Smooth muscle cell (in vitro differentiated cells): ENCODE results near the gene GALNT17. TPM values are rescaled to one million over a fixed set of nuclear protein-coding genes. Genes with fewer than 3 reads are reported as not detected.
A peak's percentile ranks its signal among the peaks of the same experiment; 100 is the strongest.
"Not testable (repeated sequence)": the region's sequence is repeated elsewhere in the genome, so short reads cannot be mapped to it uniquely, and the experiment has no call there.

Source experiments
- DNase-seq: peaks from one replicate; lab custom pipeline; 2025; ENCODE audit not compliant: unreplicated experiment; lab: John Stamatoyannopoulos, UW
- H2AFZ ChIP-seq: fragments of 200-600 bp; sonication (generic); 2 replicates; pipeline ENCODE4 v1.6.0; 2016; ENCODE audit warnings: antibody characterized with exemption, low read depth, mild to moderate bottlenecking
- H3F3A ChIP-seq: fragments of 200-600 bp; sonication (generic); 2 replicates; pipeline ENCODE4 v1.6.0; 2017; ENCODE audit warnings: antibody characterized with exemption, low read depth
- H3K27ac ChIP-seq: fragments of 200-600 bp; sonication (generic); 2 replicates; pipeline ENCODE4 v1.5.1; 2016; ENCODE audit warnings: low read depth, mild to moderate bottlenecking
- H3K27me3 ChIP-seq: fragments of 200-600 bp; sonication (generic); 2 replicates; pipeline ENCODE4 v1.6.1; 2016; ENCODE audit warnings: low read depth, mild to moderate bottlenecking
- H3K36me3 ChIP-seq: fragments of 200-600 bp; sonication (generic); 2 replicates; pipeline ENCODE4 v1.5.1; 2016; ENCODE audit warnings: low read depth
- H3K4me1 ChIP-seq: fragments of 200-600 bp; sonication (generic); 2 replicates; pipeline ENCODE4 v1.5.1; 2016; ENCODE audit warnings: low read depth
- H3K4me2 ChIP-seq: fragments of 200-600 bp; sonication (generic); 2 replicates; pipeline ENCODE4 v1.6.0; 2016; ENCODE audit warnings: mild to moderate bottlenecking
- H3K4me3 ChIP-seq: fragments of 200-600 bp; sonication (generic); 2 replicates; pipeline ENCODE4 v1.5.1; 2016; ENCODE audit warnings: mild to moderate bottlenecking
- H3K79me2 ChIP-seq: fragments of 200-600 bp; sonication (generic); 2 replicates; pipeline ENCODE4 v1.6.0; 2016; ENCODE audit warnings: low read depth, mild to moderate bottlenecking
- H3K9ac ChIP-seq: fragments of 200-600 bp; sonication (generic); 2 replicates; pipeline ENCODE4 v1.6.0; 2016; ENCODE audit warnings: low read depth
- H3K9me3 ChIP-seq: fragments of 200-600 bp; sonication (generic); replicated peaks from 2 replicates; pipeline ENCODE4 v1.5.1; 2016; ENCODE audit warnings: low read depth
- H4K20me1 ChIP-seq: fragments of 200-600 bp; sonication (generic); 2 replicates; pipeline ENCODE4 v1.6.0; 2016; ENCODE audit warnings: low read depth
- CTCF ChIP-seq: fragments of 200-600 bp; sonication (generic); IDR thresholded peaks from 2 replicates; pipeline ENCODE4 v1.5.1; 2017; ENCODE audit warnings: borderline replicate concordance, mild to moderate bottlenecking, antibody characterized with exemption; ENCODE audit not compliant: insufficient read depth, poor library complexity, severe bottlenecking
- WGBS: methylation state at CpG from one replicate; pipeline ENCODE4 v1.1.7; 2016; ENCODE audit warnings: low lambda C conversion rate; 5-methylcytosine and 5-hydroxymethylcytosine counted together
- polyA plus RNA-seq: library from polyadenylated mRNA; unstranded; fragments of >200 nt; fragmentation: Nextera tagmentation; extraction: Ambion mirVana; gene quantifications from 2 replicates; pipeline ENCODE4 v1.2.1, GENCODE V29; 2016
- total RNA-seq: library from RNA; depleted of rRNA; stranded (reverse); fragments of >200 nt; gene quantifications from 2 replicates; pipeline ENCODE4 v1.2.3, GENCODE V29; 2014

The GALNT17 gene
- total and polyA plus RNA-seq, 2 experiments from 2014 or later, result 0.38 to 0.45 TPM

- Histone ChIP-seq H3F3A (peaks cover 18% of the 10 kb centered on the region), H3K4me2 (no peak overlapping the region), H3K9ac (no peak overlapping the region), H3K79me2 (no peaks in the 10 kb centered on the region), H2AFZ (no peak overlapping the region), H3K27me3 (no peaks in the 10 kb centered on the region), H3K4me3 (no peak overlapping the region), H3K36me3 (no peaks in the 10 kb centered on the region), H4K20me1 (no peaks in the 10 kb centered on the region), H3K9me3 (no peaks in the 10 kb centered on the region), H3K4me1 (peaks cover 11% of the 10 kb centered on the region), H3K27ac (peak overlapping the region; percentile 74)
- WGBS, result 39% methylated on average over 4 of the region's 4 CpGs
- TF ChIP-seq CTCF, result no peak
- no peak for DNase-seq
Observed at GRCh38 chr7:71636329-71636728, 504.4 kb downstream of the GALNT17 start.

GRCh38 chr7:71637578-71637977, 505.6 kb downstream of the GALNT17 start:
- WGBS, result 20% methylated on average over 6 of the region's 6 CpGs
- Histone ChIP-seq H3K4me1 (peaks cover 7% of the 10 kb centered on the region), H3K9ac (peak overlapping the region; percentile 45), H3K27ac (peak overlapping the region; percentile 74), H3K79me2 (no peaks in the 10 kb centered on the region), H3K27me3 (no peaks in the 10 kb centered on the region), H3K36me3 (no peaks in the 10 kb centered on the region), H3K9me3 (no peaks in the 10 kb centered on the region), H2AFZ (no peak overlapping the region), H3K4me2 (peak overlapping the region; percentile 65), H4K20me1 (no peaks in the 10 kb centered on the region), H3F3A (peaks cover 18% of the 10 kb centered on the region), H3K4me3 (no peak overlapping the region)
- no peak for TF ChIP-seq CTCF
- DNase-seq, result no peak

GRCh38 chr7:71638108-71638507, 506.2 kb downstream of the GALNT17 start:
- H3K79me2 ChIP-seq, result no peaks in the 10 kb centered on the region
- H3F3A ChIP-seq, result peaks cover 17% of the 10 kb centered on the region
- H3K4me3 ChIP-seq, result no peak overlapping the region
- no peak overlapping the region for H3K9ac ChIP-seq
- H2AFZ ChIP-seq, result no peak overlapping the region
- no peaks in the 10 kb centered on the region for H4K20me1 ChIP-seq
- no peak for DNase-seq
- peak overlapping the region; percentile 65 for H3K4me2 ChIP-seq
- H3K27me3 ChIP-seq, result no peaks in the 10 kb centered on the region
- WGBS, result 90% methylated on average over 1 of the region's 1 CpG
- H3K4me1 ChIP-seq, result peaks cover 2% of the 10 kb centered on the region
- H3K36me3 ChIP-seq, result no peaks in the 10 kb centered on the region
- peak overlapping the region; percentile 74 for H3K27ac ChIP-seq
- no peaks in the 10 kb centered on the region for H3K9me3 ChIP-seq
- no peak for TF ChIP-seq CTCF

- H3K79me2 ChIP-seq, result no peaks in the 10 kb centered on the region
- no peaks in the 10 kb centered on the region for H3K36me3 ChIP-seq
- no peak for DNase-seq
- WGBS, result 91% methylated on average over 12 of the region's 12 CpGs
- H3K9me3 ChIP-seq, result no peaks in the 10 kb centered on the region
- no peak overlapping the region for H3K4me2 ChIP-seq
- H3K4me3 ChIP-seq, result no peak overlapping the region
- H3F3A ChIP-seq, result peaks cover 10% of the 10 kb centered on the region
- no peak overlapping the region for H3K9ac ChIP-seq
- no peak overlapping the region for H3K27ac ChIP-seq
- no peak for TF ChIP-seq CTCF
- no peak overlapping the region for H2AFZ ChIP-seq
- H3K27me3 ChIP-seq, result no peaks in the 10 kb centered on the region
- no peaks in the 10 kb centered on the region for H3K4me1 ChIP-seq
- H4K20me1 ChIP-seq, result no peaks in the 10 kb centered on the region
Observed at GRCh38 chr7:71639382-71640085, 507.6 kb downstream of the GALNT17 start.

GRCh38 chr7:71643031-71643430, 511.1 kb downstream of the GALNT17 start:
- not testable (repeated sequence) for H2AFZ ChIP-seq, H4K20me1 ChIP-seq, H3K27me3 ChIP-seq, H3K36me3 ChIP-seq, H3K4me3 ChIP-seq, H3F3A ChIP-seq, DNase-seq, H3K79me2 ChIP-seq, H3K4me2 ChIP-seq, H3K4me1 ChIP-seq, H3K9ac ChIP-seq, H3K27ac ChIP-seq, H3K9me3 ChIP-seq
- WGBS, result 92% methylated on average over 9 of the region's 9 CpGs
